Loucy (cell line): ENCODE data around the gene DES.

Experiments used
- CTCF ChIP-seq: fragments of 200-600 bp; sonication (generic); conservative IDR thresholded peaks from 2 replicates; pipeline ENCODE4 v1.5.1; 2014; ENCODE audit warnings: mild to moderate bottlenecking, antibody characterized with exemption, low read length
- EZH2phosphoT487 ChIP-seq: fragments of 200-600 bp; IDR thresholded peaks from 2 replicates; pipeline ENCODE4 v1.6.1; 2018; ENCODE audit warnings: antibody characterized with exemption, mild to moderate bottlenecking, moderate library complexity, borderline replicate concordance

GRCh38 chr2:219467736-219468075 lies 49.5 kb downstream of the DES start:
- TF ChIP-seq CTCF (no peak), EZH2phosphoT487 (no peak)
